Testis (tissue), 2 donors: ENCODE data around the gene DYNC1LI1.

ENCODE experiments used
- CTCF ChIP-seq, 3 experiments: fragments of 450-650 bp in 2 of 3; fragments of 200-600 bp in 1 of 3; sonication (generic) in 1 of 3; IDR thresholded peaks; one replicate each; pipeline ENCODE4 v1.5.1; 2016 to 2019; ENCODE audit warnings: antibody characterized with exemption in 3 of 3, mild to moderate bottlenecking in 2 of 3, moderate library complexity in 1 of 3
- POLR2A ChIP-seq: fragments of 450-650 bp; IDR thresholded peaks from one replicate; pipeline ENCODE4 v1.6.1; 2017; ENCODE audit warnings: antibody characterized with exemption, mild to moderate bottlenecking, moderate library complexity

GRCh38 chr3:32592696-32593353 is 22.2 kb upstream of the DYNC1LI1 start:
- no peak for TF ChIP-seq CTCF (IDR thresholded peaks at IDR 0.05)
- TF ChIP-seq POLR2A = no peak
